Panc1 (cell line): ENCODE results near the gene OTULINL. TPM values are rescaled to one million over a fixed set of nuclear protein-coding genes. Genes with fewer than 3 reads are reported as not detected.

Experiments used
- ATAC-seq: fragments of 200-7000 bp; cut with Tn5 transposase; 2 replicates; pipeline ENCODE4 v1.9.1; 2020; ENCODE audit warnings: mild to moderate bottlenecking, moderate library complexity
- BruUV-seq: library from RNA; stranded (reverse); fragments of 400-500 nt; replicated peaks from 2 replicates; lab custom pipeline; 2021; lab: Mats Ljungman, UMichigan
- CTCF ChIA-PET: fragments of 300-600 bp; sonication (Branson Sonifier 250); formaldehyde crosslinking; loops from one replicate; lab custom pipeline; 2022; ENCODE audit warnings: antibody characterized with exemption; lab: Charles Lee
- POLR2A ChIA-PET: fragments of 300-600 bp; sonication (Branson Sonifier 250); formaldehyde crosslinking; loops from one replicate; lab custom pipeline; 2022; ENCODE audit warnings: antibody characterized with exemption; lab: Charles Lee
- DNase-seq: peaks from one replicate; pipeline ENCODE4 v3.0.0-alpha.2; 2010; ENCODE audit warnings: low read depth, low spot score
- H3K27ac ChIP-seq: 2 replicates; pipeline ENCODE4 v1.5.1; 2011; ENCODE audit warnings: mild to moderate bottlenecking, low read length, inconsistent platforms
- H3K27me3 ChIP-seq: fragments of 200-500 bp; sonication (Bioruptor generic); 2 replicates; pipeline ENCODE4 v1.6.0; 2014; ENCODE audit warnings: low read length, inconsistent platforms; ENCODE audit not compliant: control insufficient read depth, insufficient read depth
- H3K36me3 ChIP-seq: fragments of 200-500 bp; sonication (Bioruptor generic); 2 replicates; pipeline ENCODE4 v1.5.1; 2014; ENCODE audit warnings: inconsistent platforms, mild to moderate bottlenecking, low read length, moderate library complexity; ENCODE audit not compliant: control insufficient read depth, insufficient read depth
- H3K4me1 ChIP-seq: 2 replicates; pipeline ENCODE4 v1.5.1; 2011; ENCODE audit warnings: inconsistent platforms, mild to moderate bottlenecking, low read length, moderate library complexity; ENCODE audit not compliant: control insufficient read depth, insufficient read depth
- H3K4me3 ChIP-seq, 2 experiments: 2 replicates each; pipeline ENCODE4 v1.5.1; 2011 to 2012; ENCODE audit warnings: low read depth in 2 of 2, low read length in 2 of 2, mild to moderate bottlenecking in 2 of 2, inconsistent platforms in 1 of 2, moderate library complexity in 1 of 2
- H3K9me3 ChIP-seq: fragments of 200-500 bp; sonication (Bioruptor generic); 2 replicates; pipeline ENCODE4 v1.5.1; 2014; ENCODE audit warnings: low read depth, mild to moderate bottlenecking, inconsistent platforms, low read length, moderate library complexity; ENCODE audit not compliant: control insufficient read depth, insufficient read depth
- POLR2AphosphoS5 ChIP-seq: IDR thresholded peaks from 2 replicates; pipeline ENCODE4 v1.6.1; 2012; ENCODE audit warnings: mild to moderate bottlenecking, low read depth, low read length, moderate library complexity
- REST ChIP-seq, 2 experiments: IDR thresholded peaks; 2 replicates each; pipeline ENCODE4 v1.6.1; 2011 to 2012; ENCODE audit warnings: low read depth in 2 of 2, control low read depth in 1 of 2, low read length in 1 of 2, mild to moderate bottlenecking in 1 of 2, moderate library complexity in 1 of 2; ENCODE audit not compliant: insufficient read depth in 1 of 2
- SIN3A ChIP-seq: IDR thresholded peaks from 2 replicates; pipeline ENCODE4 v1.6.1; 2012; ENCODE audit warnings: low read depth, mild to moderate bottlenecking, low read length, moderate library complexity, borderline replicate concordance; ENCODE audit not compliant: insufficient read depth
- TCF7L2 ChIP-seq: IDR thresholded peaks from 2 replicates; pipeline ENCODE4 v1.6.1; 2011; ENCODE audit warnings: mild to moderate bottlenecking, low read depth, low read length, inconsistent platforms
- in situ Hi-C: cut with HindIII; loops from 2 replicates; pipeline ENCODE4 v1.10.0; 2016; ENCODE audit warnings: low sequenced_read_pairs, low pct_unique_long_range_greater_than_20kb
- intact Hi-C: fragments of 100-400 bp; cut with micrococcal nuclease; formaldehyde crosslinking; loops from one replicate; pipeline ENCODE4 v1.10.0; 2022; ENCODE audit not compliant: unreplicated experiment
- total RNA-seq: library from RNA; stranded (reverse); gene quantifications from one replicate; pipeline ENCODE4 v1.2.1, GENCODE V29; 2021; ENCODE audit not compliant: unreplicated experiment
- TF ChIP-seq, protein P1 (sequence below): fragments of 450-650 bp; IDR thresholded peaks from 2 replicates; pipeline ENCODE4 v1.5.1; 2017; ENCODE audit warnings: mild to moderate bottlenecking

The OTULINL gene
- total RNA-seq, 1 experiment from 2014 or later = 1.8 TPM

GRCh38 chr5:14608169-14608568, 26.6 kb downstream of the OTULINL start:
- no TSS peak for BruUV-seq
- H3K4me1 ChIP-seq = no peaks in the 10 kb centered on the region
- DNase-seq (no peak), ATAC-seq (no peak)
- H3K9me3 ChIP-seq = no peaks in the 10 kb centered on the region
- CTCF ChIA-PET = no interaction called here
- intact Hi-C loops (no loop called here), in situ Hi-C loops (no loop called here)
- no peak overlapping the region for H3K4me3 ChIP-seq
- peaks cover 3% of the 10 kb centered on the region; the same call in 1 of the 2 replicates for H3K27me3 ChIP-seq
- POLR2A ChIA-PET = no interaction called here
- H3K36me3 ChIP-seq = no peaks in the 10 kb centered on the region
- TF ChIP-seq TCF7L2 (no peak), REST (IDR thresholded peaks at IDR 0.05; ENCODE audit: insufficient read depth in 1 of 2, low read depth in 2 of 2, low read length in 1 of 2) (no peak), SIN3A (no peak), POLR2AphosphoS5 (no peak)
- TF ChIP-seq, protein P1, sequence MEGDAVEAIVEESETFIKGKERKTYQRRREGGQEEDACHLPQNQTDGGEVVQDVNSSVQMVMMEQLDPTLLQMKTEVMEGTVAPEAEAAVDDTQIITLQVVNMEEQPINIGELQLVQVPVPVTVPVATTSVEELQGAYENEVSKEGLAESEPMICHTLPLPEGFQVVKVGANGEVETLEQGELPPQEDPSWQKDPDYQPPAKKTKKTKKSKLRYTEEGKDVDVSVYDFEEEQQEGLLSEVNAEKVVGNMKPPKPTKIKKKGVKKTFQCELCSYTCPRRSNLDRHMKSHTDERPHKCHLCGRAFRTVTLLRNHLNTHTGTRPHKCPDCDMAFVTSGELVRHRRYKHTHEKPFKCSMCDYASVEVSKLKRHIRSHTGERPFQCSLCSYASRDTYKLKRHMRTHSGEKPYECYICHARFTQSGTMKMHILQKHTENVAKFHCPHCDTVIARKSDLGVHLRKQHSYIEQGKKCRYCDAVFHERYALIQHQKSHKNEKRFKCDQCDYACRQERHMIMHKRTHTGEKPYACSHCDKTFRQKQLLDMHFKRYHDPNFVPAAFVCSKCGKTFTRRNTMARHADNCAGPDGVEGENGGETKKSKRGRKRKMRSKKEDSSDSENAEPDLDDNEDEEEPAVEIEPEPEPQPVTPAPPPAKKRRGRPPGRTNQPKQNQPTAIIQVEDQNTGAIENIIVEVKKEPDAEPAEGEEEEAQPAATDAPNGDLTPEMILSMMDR = no peak
- no peak overlapping the region for H3K27ac ChIP-seq

- H3K27ac ChIP-seq = no peak overlapping the region
- peaks cover 3% of the 10 kb centered on the region; the same call in 1 of the 2 replicates for H3K27me3 ChIP-seq
- DNase-seq (no peak), ATAC-seq (no peak)
- H3K4me1 ChIP-seq = no peaks in the 10 kb centered on the region
- no TSS peak for BruUV-seq
- ChIA-PET CTCF (no interaction called here), POLR2A (no interaction called here)
- H3K9me3 ChIP-seq = no peaks in the 10 kb centered on the region
- H3K36me3 ChIP-seq = no peaks in the 10 kb centered on the region
- TF ChIP-seq SIN3A (no peak), POLR2AphosphoS5 (no peak), TCF7L2 (no peak)
- intact Hi-C loops = no loop called here
- no peak overlapping the region for H3K4me3 ChIP-seq
- in situ Hi-C loops = no loop called here
Measured at GRCh38 chr5:14611737-14612136, 30.1 kb downstream of the OTULINL start.

DNA sequence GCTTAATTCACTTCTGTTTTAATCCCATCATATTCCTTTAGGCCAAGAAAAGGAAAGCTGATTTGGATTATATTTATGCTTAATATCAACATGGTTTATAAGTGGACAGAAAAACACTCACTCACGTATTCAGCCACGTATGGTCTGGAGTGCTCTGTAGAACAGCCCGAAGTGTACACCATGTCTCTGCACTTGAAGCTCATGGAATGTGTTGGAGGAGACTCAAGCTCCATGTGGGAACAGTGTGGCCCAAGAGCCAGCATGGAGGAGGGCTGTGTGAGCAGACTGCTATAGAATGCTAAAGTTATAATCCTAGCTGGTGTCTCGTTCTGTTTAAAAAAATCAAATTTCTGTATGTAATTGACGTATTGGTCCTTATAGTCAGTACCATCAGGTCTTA, 32.9 kb downstream of the OTULINL start:
- H3K27ac ChIP-seq = no peak overlapping the region
- no peaks in the 10 kb centered on the region for H3K36me3 ChIP-seq
- no peak for TF ChIP-seq POLR2AphosphoS5
- TF ChIP-seq TCF7L2 = no peak
- TF ChIP-seq, protein P1 = no peak
- no peak for TF ChIP-seq SIN3A
- H3K4me1 ChIP-seq = no peaks in the 10 kb centered on the region
- CTCF ChIA-PET = no interaction called here
- POLR2A ChIA-PET = no interaction called here
- intact Hi-C loops = no loop called here
- peaks cover 1% of the 10 kb centered on the region; the same call in 1 of the 2 replicates for H3K27me3 ChIP-seq
- no peak overlapping the region for H3K4me3 ChIP-seq
- ATAC-seq = no peak
- in situ Hi-C loops = no loop called here
- H3K9me3 ChIP-seq = no peaks in the 10 kb centered on the region
- BruUV-seq = no TSS peak
- no peak for DNase-seq
